CD4-positive, alpha-beta T cell (primary cell): ENCODE measurements around the gene TRAK1. TPM values are rescaled to one million over a fixed set of nuclear protein-coding genes. Genes with fewer than 3 reads are reported as not detected.

ENCODE experiments used
- ATAC-seq: fragments of 200-7000 bp; cut with Tn5 transposase; one replicate; pipeline ENCODE4 v1.10.0; 2022; ENCODE audit warnings: mild to moderate bottlenecking; ENCODE audit not compliant: poor library complexity
- CTCF ChIA-PET: fragments of 350-600 bp; sonication (Branson Sonifier 250); formaldehyde crosslinking; loops from one replicate; lab custom pipeline; 2021; ENCODE audit warnings: antibody characterized with exemption, inconsistent platforms; lab: Charles Lee
- POLR2A ChIA-PET: fragments of 350-600 bp; sonication (Branson Sonifier 250); formaldehyde crosslinking; loops from one replicate; lab custom pipeline; 2021; ENCODE audit warnings: antibody characterized with exemption, inconsistent platforms; lab: Charles Lee
- DNase-seq, 14 experiments: peaks; one replicate each; pipeline ENCODE4 v3.0.0-alpha.2; 2013 to 2020; ENCODE audit warnings: mixed read lengths in 2 of 14
- H3K27ac ChIP-seq, 2 donors: one replicate each; pipeline versions ENCODE4 v1.5.1 to v1.7.0; 2013; ENCODE audit warnings: low read length in 2 of 2, low read depth in 1 of 2, mild to moderate bottlenecking in 1 of 2
- H3K27me3 ChIP-seq, 2 experiments: 1 replicate in 1 of 2; 2 replicates in 1 of 2; pipeline versions ENCODE4 v1.6.1 to v1.7.0; 2013; ENCODE audit warnings: low read length in 2 of 2, control low read depth in 1 of 2, mild to moderate bottlenecking in 1 of 2, moderate library complexity in 1 of 2; ENCODE audit not compliant: insufficient read depth in 2 of 2, control insufficient read depth in 1 of 2
- H3K36me3 ChIP-seq: one replicate; pipeline ENCODE4 v1.6.1; 2013; ENCODE audit warnings: low read length, control low read depth; ENCODE audit not compliant: insufficient read depth
- H3K4me1 ChIP-seq: one replicate; pipeline ENCODE4 v1.6.1; 2013; ENCODE audit warnings: low read length, control low read depth; ENCODE audit not compliant: insufficient read depth
- H3K4me3 ChIP-seq: one replicate; pipeline ENCODE4 v1.5.1; 2013; ENCODE audit warnings: mild to moderate bottlenecking, low read length, moderate library complexity
- H3K9me3 ChIP-seq, 2 experiments: 1 replicate in 1 of 2; 2 replicates in 1 of 2; pipeline versions ENCODE4 v1.6.1 to v1.7.0; 2013; ENCODE audit warnings: low read length in 2 of 2, mild to moderate bottlenecking in 2 of 2, control low read depth in 1 of 2, moderate library complexity in 1 of 2; ENCODE audit not compliant: control insufficient read depth in 1 of 2, insufficient read depth in 1 of 2
- H3K27ac Mint-ChIP-seq: one replicate; pipeline ENCODE4 v1.8.0; 2020; ENCODE audit warnings: mixed read lengths
- H3K27me3 Mint-ChIP-seq: one replicate; pipeline ENCODE4 v1.8.0; 2021; ENCODE audit warnings: mixed read lengths
- H3K36me3 Mint-ChIP-seq: one replicate; pipeline ENCODE4 v1.8.0; 2021; ENCODE audit warnings: low read depth, mixed read lengths
- H3K4me1 Mint-ChIP-seq: one replicate; pipeline ENCODE4 v1.8.0; 2021; ENCODE audit warnings: low read depth, mixed read lengths
- H3K4me3 Mint-ChIP-seq: one replicate; pipeline ENCODE4 v1.8.0; 2020; ENCODE audit warnings: mild to moderate bottlenecking, mixed read lengths
- H3K9me3 Mint-ChIP-seq: one replicate; pipeline ENCODE4 v1.8.0; 2020; ENCODE audit warnings: mixed read lengths
- intact Hi-C, 2 experiments: fragments of 100-400 bp; cut with DNase I in 1 of 2; cut with micrococcal nuclease in 1 of 2; formaldehyde crosslinking; loops; one replicate each; pipeline versions ENCODE4 v1.15.1 to v1.9.0; 2023 to 2025; cut with DNase I, micrococcal nuclease
- total RNA-seq, 174 experiments: library from RNA in 2 of 174; stranded (reverse) in 2 of 174; gene quantifications; one replicate each; pipeline ENCODE4 v1.2.3 and lab custom pipeline; 2021 to 2026
- TF ChIP-seq, protein P1 (sequence below): fragments of 200-600 bp; IDR thresholded peaks from one replicate; pipeline ENCODE4 v1.8.0; 2022; ENCODE audit warnings: antibody characterized with exemption, mild to moderate bottlenecking

The TRAK1 gene
- total RNA-seq, 2 experiments from 2014 or later, result 16.0 to 16.7 TPM

- ChIA-PET POLR2A (no interaction called here), CTCF (no interaction called here)
- Histone ChIP-seq H3K36me3 (peaks cover 35% of the 10 kb centered on the region), H3K4me3 (no peak overlapping the region), H3K9me3 (no peaks in the 10 kb centered on the region), H3K27ac (no peak overlapping the region), H3K4me1 (no peaks in the 10 kb centered on the region), H3K27me3 (no peaks in the 10 kb centered on the region)
- intact Hi-C loops, result no loop called here
- ATAC-seq (no peak), DNase-seq (no peak)
- no peaks in the 10 kb centered on the region for H3K27me3 Mint-ChIP-seq
- H3K4me1 Mint-ChIP-seq, result no peaks in the 10 kb centered on the region
- TF ChIP-seq, protein P1, sequence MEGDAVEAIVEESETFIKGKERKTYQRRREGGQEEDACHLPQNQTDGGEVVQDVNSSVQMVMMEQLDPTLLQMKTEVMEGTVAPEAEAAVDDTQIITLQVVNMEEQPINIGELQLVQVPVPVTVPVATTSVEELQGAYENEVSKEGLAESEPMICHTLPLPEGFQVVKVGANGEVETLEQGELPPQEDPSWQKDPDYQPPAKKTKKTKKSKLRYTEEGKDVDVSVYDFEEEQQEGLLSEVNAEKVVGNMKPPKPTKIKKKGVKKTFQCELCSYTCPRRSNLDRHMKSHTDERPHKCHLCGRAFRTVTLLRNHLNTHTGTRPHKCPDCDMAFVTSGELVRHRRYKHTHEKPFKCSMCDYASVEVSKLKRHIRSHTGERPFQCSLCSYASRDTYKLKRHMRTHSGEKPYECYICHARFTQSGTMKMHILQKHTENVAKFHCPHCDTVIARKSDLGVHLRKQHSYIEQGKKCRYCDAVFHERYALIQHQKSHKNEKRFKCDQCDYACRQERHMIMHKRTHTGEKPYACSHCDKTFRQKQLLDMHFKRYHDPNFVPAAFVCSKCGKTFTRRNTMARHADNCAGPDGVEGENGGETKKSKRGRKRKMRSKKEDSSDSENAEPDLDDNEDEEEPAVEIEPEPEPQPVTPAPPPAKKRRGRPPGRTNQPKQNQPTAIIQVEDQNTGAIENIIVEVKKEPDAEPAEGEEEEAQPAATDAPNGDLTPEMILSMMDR, result no peak
- no peaks in the 10 kb centered on the region for H3K9me3 Mint-ChIP-seq
- no peak overlapping the region for H3K4me3 Mint-ChIP-seq
- no peak overlapping the region for H3K27ac Mint-ChIP-seq
- peaks cover 38% of the 10 kb centered on the region for H3K36me3 Mint-ChIP-seq
These were observed 133.0 kb downstream of the TRAK1 start for GRCh38 chr3:42224178-42224577.

- ATAC-seq (no peak), DNase-seq (no peak)
- POLR2A ChIA-PET, result no interaction called here
- H3K4me1 ChIP-seq, result no peaks in the 10 kb centered on the region
- H3K27ac ChIP-seq, result no peak overlapping the region
- H3K4me3 ChIP-seq, result no peak overlapping the region
- H3K36me3 ChIP-seq, result peaks cover 35% of the 10 kb centered on the region
- Mint-ChIP-seq H3K4me3 (no peak overlapping the region), H3K4me1 (no peaks in the 10 kb centered on the region), H3K36me3 (peaks cover 38% of the 10 kb centered on the region), H3K27ac (no peak overlapping the region), H3K9me3 (no peaks in the 10 kb centered on the region), H3K27me3 (no peaks in the 10 kb centered on the region)
- TF ChIP-seq, protein P1, result no peak
- no peaks in the 10 kb centered on the region for H3K27me3 ChIP-seq
- CTCF ChIA-PET, result no interaction called here
- intact Hi-C loops, result no loop called here
- no peaks in the 10 kb centered on the region for H3K9me3 ChIP-seq
These were observed 133.7 kb downstream of the TRAK1 start for GRCh38 chr3:42224658-42225421.

GRCh38 chr3:42225486-42226363, 134.6 kb downstream of the TRAK1 start:
- H3K27me3 Mint-ChIP-seq, result no peaks in the 10 kb centered on the region
- intact Hi-C loops, result no loop called here
- no peaks in the 10 kb centered on the region for H3K9me3 Mint-ChIP-seq
- H3K4me1 ChIP-seq, result no peaks in the 10 kb centered on the region
- peaks cover 31% of the 10 kb centered on the region for H3K36me3 ChIP-seq
- POLR2A ChIA-PET, result no interaction called here
- H3K27ac ChIP-seq, result no peak overlapping the region
- CTCF ChIA-PET, result no interaction called here
- no peaks in the 10 kb centered on the region for H3K4me1 Mint-ChIP-seq
- no peak for DNase-seq
- no peak overlapping the region for H3K27ac Mint-ChIP-seq
- H3K9me3 ChIP-seq, result no peaks in the 10 kb centered on the region
- no peak for ATAC-seq
- H3K4me3 ChIP-seq, result no peak overlapping the region
- peaks cover 32% of the 10 kb centered on the region for H3K36me3 Mint-ChIP-seq
- H3K27me3 ChIP-seq, result no peaks in the 10 kb centered on the region
- no peak overlapping the region for H3K4me3 Mint-ChIP-seq
- TF ChIP-seq, protein P1, result no peak
